Bronchial epithelial cell (primary cell): Measurements from ENCODE around the gene AP1G1. TPM values are rescaled to one million over a fixed set of nuclear protein-coding genes. Genes with fewer than 3 reads are reported as not detected.

ENCODE experiments used
- DNase-seq: peaks from one replicate; pipeline ENCODE4 v3.0.0-alpha.2; 2010; ENCODE audit warnings: low read depth
- FAIRE-seq: peaks from 2 replicates; lab custom pipeline; 2011; peaks lifted over from hg19 to GRCh38; lab: Jason Lieb, UNC
- H3K27me3 ChIP-seq: 2 replicates; pipeline ENCODE4 v1.5.1; 2011; ENCODE audit warnings: low read length; ENCODE audit not compliant: control insufficient read depth, insufficient read depth
- H3K36me3 ChIP-seq: 2 replicates; pipeline ENCODE4 v1.5.1; 2011; ENCODE audit warnings: low read length; ENCODE audit not compliant: control insufficient read depth, insufficient read depth
- H3K4me3 ChIP-seq: 2 replicates; pipeline ENCODE4 v1.5.1; 2011; ENCODE audit warnings: mild to moderate bottlenecking, low read depth, low read length, control low read depth
- CTCF ChIP-seq: IDR thresholded peaks from 2 replicates; pipeline ENCODE4 v1.5.1; 2011; ENCODE audit warnings: mild to moderate bottlenecking, moderate library complexity, low read length, control low read depth, inconsistent platforms; ENCODE audit not compliant: insufficient read depth, severe bottlenecking
- total RNA-seq: library from RNA; depleted of rRNA; stranded (reverse); fragments of >200 nt; gene quantifications from 2 replicates; pipeline ENCODE4 v1.2.1, GENCODE V29; 2014

AP1G1 gene
- 29.5 and 45.8 TPM in 2 replicates for total RNA-seq

- DNase-seq, result peak; percentile 94
- no peak for TF ChIP-seq CTCF
Observed at GRCh38 chr16:71808593-71809459, at the start of gene AP1G1. Gene AP1G1, minus strand, starts transcription at chr16:71808834. Its CDS starts 19,355 bp downstream, at chr16:71789479.

GRCh38 chr16:71855937-71856662, 47.5 kb upstream of the AP1G1 start:
- H3K4me3 ChIP-seq, result no peak overlapping the region
- FAIRE-seq (no peak), DNase-seq (no peak)
- H3K27me3 ChIP-seq, result no peaks in the 10 kb centered on the region
- TF ChIP-seq CTCF, result no peak
- H3K36me3 ChIP-seq, result peaks cover 5% of the 10 kb centered on the region

More at GRCh38 chr16:71808593-71809459, at the start of gene AP1G1:
- no peaks in the 10 kb centered on the region for H3K27me3 ChIP-seq
- no peak for FAIRE-seq
- peak within 1 kb of the TSS; percentile 96 for H3K4me3 ChIP-seq
- H3K36me3 ChIP-seq, result no peaks in the 10 kb centered on the region

GRCh38 chr16:71854369-71854948, 45.8 kb upstream of the AP1G1 start:
- peak; percentile 20 for DNase-seq
- FAIRE-seq, result no peak
- Histone ChIP-seq H3K36me3 (peaks cover 15% of the 10 kb centered on the region), H3K27me3 (no peaks in the 10 kb centered on the region), H3K4me3 (no peak overlapping the region)
- TF ChIP-seq CTCF, result no peak

- Histone ChIP-seq H3K4me3 (no peak overlapping the region), H3K27me3 (no peaks in the 10 kb centered on the region), H3K36me3 (peaks cover 19% of the 10 kb centered on the region)
- no peak for TF ChIP-seq CTCF
- DNase-seq (no peak), FAIRE-seq (no peak)
Observed at GRCh38 chr16:71853413-71853812, 44.8 kb upstream of the AP1G1 start.

- peaks cover 21% of the 10 kb centered on the region for H3K36me3 ChIP-seq
- FAIRE-seq, result no peak
- no peak for TF ChIP-seq CTCF
Observed at GRCh38 chr16:71852561-71852960, 43.9 kb upstream of the AP1G1 start.

More at GRCh38 chr16:71852561-71852960, 43.9 kb upstream of the AP1G1 start:
- Histone ChIP-seq H3K27me3 (no peaks in the 10 kb centered on the region), H3K4me3 (no peak overlapping the region)
- DNase-seq, result no peak
